Mucosa of descending colon (tissue), 3 donors: ENCODE measurements around the gene GABRB1. TPM values are rescaled to one million over a fixed set of nuclear protein-coding genes. Genes with fewer than 3 reads are reported as not detected.

Experiments
- ATAC-seq: fragments of 200-7000 bp; cut with Tn5 transposase; one replicate; pipeline ENCODE4 v1.9.1; 2020; ENCODE audit warnings: mild to moderate bottlenecking, moderate library complexity
- DNase-seq, 3 donors: peaks; one replicate each; pipeline ENCODE4 v3.0.0-alpha.2; 2020
- H3K36me3 ChIP-seq: fragments of 200-600 bp; one replicate; pipeline ENCODE4 v1.8.0; 2021; ENCODE audit warnings: low read depth, mild to moderate bottlenecking
- H3K4me1 ChIP-seq: fragments of 200-600 bp; one replicate; pipeline ENCODE4 v1.8.0; 2021; ENCODE audit warnings: low read depth, mild to moderate bottlenecking
- H3K4me3 ChIP-seq: fragments of 200-600 bp; one replicate; pipeline ENCODE4 v1.8.0; 2021; ENCODE audit warnings: mild to moderate bottlenecking
- H3K9me3 ChIP-seq: fragments of 200-600 bp; one replicate; pipeline ENCODE4 v1.8.0; 2021; ENCODE audit warnings: mild to moderate bottlenecking
- intact Hi-C, 2 donors: fragments of 100-400 bp; cut with DNase I in 1 of 2; cut with micrococcal nuclease in 1 of 2; formaldehyde crosslinking; loops; one replicate each; pipeline versions ENCODE4 v1.11.0 to v1.11.1; 2022; cut with DNase I, micrococcal nuclease
- total RNA-seq, 3 donors: library from RNA; stranded (reverse); fragmentation: NEBNext Ultra II Directional in 2 of 3; extraction: Animal tissue kit (Norgen Biotek cat#: 25700) in 2 of 3; gene quantifications; one replicate each; pipeline versions ENCODE4 v1.2.1 to v1.2.4, GENCODE V29; 2021 to 2023
- TF ChIP-seq, protein P1 (sequence below): fragments of 200-600 bp; IDR thresholded peaks from one replicate; pipeline ENCODE4 v1.8.0; 2022; ENCODE audit warnings: antibody characterized with exemption, mild to moderate bottlenecking
- donor health status: DM: no; HTN: no; CAD: no; lungs with moderate emphysema.
- donor health status: DM: no; HTN: no; CAD: no.
- donor health status: DM: no; HTN: yes; CAD: no.

Gene GABRB1
- total RNA-seq, 3 donors from 2014 or later: 0.55 to 0.84 (median 0.82) TPM

DNA sequence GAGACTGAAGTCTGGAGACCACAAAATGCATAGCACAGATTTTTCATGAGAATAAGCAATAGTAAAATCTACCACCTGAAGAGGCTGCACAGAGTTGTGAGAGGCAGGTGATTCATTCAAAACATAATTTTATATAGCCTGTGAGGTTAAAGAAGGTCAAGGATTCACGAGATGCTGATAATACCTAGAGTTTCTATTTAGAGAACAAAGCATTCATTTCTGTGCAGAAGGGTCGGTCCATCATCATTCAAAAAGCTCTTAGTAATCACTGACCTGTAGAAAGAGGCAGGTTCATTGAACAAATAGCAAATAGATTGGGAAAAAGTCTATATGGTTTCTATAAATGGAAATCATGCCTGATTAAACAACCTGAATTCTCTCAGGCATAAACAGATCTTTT lies 26.6 kb downstream of the GABRB1 start:
- DNase-seq: no peak
- intact Hi-C loops: no loop called here
- Histone ChIP-seq H3K9me3 (no peaks in the 10 kb centered on the region), H3K4me1 (no peaks in the 10 kb centered on the region), H3K36me3 (no peaks in the 10 kb centered on the region), H3K4me3 (no peak overlapping the region)
- TF ChIP-seq, protein P1, sequence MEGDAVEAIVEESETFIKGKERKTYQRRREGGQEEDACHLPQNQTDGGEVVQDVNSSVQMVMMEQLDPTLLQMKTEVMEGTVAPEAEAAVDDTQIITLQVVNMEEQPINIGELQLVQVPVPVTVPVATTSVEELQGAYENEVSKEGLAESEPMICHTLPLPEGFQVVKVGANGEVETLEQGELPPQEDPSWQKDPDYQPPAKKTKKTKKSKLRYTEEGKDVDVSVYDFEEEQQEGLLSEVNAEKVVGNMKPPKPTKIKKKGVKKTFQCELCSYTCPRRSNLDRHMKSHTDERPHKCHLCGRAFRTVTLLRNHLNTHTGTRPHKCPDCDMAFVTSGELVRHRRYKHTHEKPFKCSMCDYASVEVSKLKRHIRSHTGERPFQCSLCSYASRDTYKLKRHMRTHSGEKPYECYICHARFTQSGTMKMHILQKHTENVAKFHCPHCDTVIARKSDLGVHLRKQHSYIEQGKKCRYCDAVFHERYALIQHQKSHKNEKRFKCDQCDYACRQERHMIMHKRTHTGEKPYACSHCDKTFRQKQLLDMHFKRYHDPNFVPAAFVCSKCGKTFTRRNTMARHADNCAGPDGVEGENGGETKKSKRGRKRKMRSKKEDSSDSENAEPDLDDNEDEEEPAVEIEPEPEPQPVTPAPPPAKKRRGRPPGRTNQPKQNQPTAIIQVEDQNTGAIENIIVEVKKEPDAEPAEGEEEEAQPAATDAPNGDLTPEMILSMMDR: no peak
- no peak for ATAC-seq

- no peaks in the 10 kb centered on the region for H3K4me1 ChIP-seq
- no peak for ATAC-seq
- TF ChIP-seq, protein P1: no peak
- no peak for DNase-seq
- H3K9me3 ChIP-seq: no peaks in the 10 kb centered on the region
- intact Hi-C loops: no loop called here
- H3K4me3 ChIP-seq: no peak overlapping the region
- no peaks in the 10 kb centered on the region for H3K36me3 ChIP-seq
These were observed 29.2 kb downstream of the GABRB1 start for GRCh38 chr4:47060561-47060960.

DNA sequence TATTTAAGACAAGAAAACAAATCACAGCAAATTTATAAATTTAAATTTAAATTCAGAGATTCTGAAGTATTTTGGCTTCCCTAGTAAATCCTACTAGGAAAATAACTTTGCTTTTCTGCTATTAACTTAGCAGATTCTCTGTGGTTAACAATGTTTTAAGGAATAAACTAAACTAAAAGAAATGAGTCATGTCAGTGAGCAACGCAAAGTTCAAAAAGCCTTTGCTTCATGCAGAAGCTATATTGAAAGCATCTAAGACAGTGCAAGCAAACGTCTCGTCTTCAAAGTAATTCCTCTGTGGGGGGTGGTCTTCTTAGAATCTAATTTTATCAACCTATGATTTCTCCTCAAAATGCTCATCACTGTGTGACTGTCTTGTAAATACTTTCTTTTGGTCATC lies 30.1 kb downstream of the GABRB1 start:
- TF ChIP-seq, protein P1: no peak
- no peaks in the 10 kb centered on the region for H3K36me3 ChIP-seq
- ATAC-seq: no peak
- no peaks in the 10 kb centered on the region for H3K4me1 ChIP-seq
- H3K4me3 ChIP-seq: no peak overlapping the region
- no peaks in the 10 kb centered on the region for H3K9me3 ChIP-seq
- DNase-seq: no peak
- intact Hi-C loops: no loop called here

DNA sequence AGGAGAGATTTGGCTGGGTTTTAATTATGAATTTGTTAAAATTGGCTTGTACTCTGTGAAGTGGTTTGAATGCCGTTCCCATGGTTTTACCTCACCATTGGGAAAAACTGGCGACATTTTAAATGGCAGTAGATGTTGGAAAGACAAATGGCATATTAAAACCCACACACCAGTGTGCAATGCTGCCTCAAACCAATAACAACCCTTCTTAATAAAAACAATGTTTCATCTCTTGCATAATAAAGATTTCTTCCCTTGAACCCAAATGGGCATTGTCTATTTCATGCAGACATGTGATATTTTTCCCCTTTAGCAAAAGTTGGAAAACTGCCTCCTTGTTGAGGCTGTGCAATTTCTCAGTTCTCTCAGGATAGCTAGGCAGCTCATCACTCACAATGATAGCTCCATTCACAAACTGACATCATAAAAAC lies 33.7 kb downstream of the GABRB1 start:
- DNase-seq (no peak), ATAC-seq (no peak)
- intact Hi-C loops: no loop called here
- H3K4me1 ChIP-seq: no peaks in the 10 kb centered on the region
- TF ChIP-seq, protein P1: no peak
- H3K4me3 ChIP-seq: no peak overlapping the region
- H3K9me3 ChIP-seq: no peaks in the 10 kb centered on the region
- H3K36me3 ChIP-seq: no peaks in the 10 kb centered on the region

- intact Hi-C loops: no loop called here
- TF ChIP-seq, protein P1: no peak
These were observed 37.6 kb downstream of the GABRB1 start for GRCh38 chr4:47068986-47069385.

DNA sequence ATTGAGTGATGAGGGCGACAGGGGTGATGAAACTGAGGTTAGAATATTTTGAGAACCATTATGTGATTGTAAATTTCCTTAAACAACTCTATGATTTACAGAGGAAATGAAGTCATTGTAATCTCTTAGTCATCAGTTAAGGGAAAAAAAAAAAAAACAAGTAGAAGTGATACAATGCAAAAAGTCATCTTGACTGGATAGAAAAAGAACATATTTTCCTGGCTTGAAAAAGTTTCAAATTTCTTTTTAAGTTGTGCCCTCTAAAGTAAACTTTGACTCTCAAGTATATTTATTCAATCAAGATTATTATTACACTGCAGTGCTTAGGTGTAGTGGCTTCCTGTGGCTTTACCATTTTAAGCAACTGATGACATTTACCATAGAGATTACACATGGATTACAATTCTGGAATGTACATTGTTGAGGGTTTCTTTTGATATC lies 40.6 kb downstream of the GABRB1 start:
- ATAC-seq (no peak), DNase-seq (no peak)
- no peaks in the 10 kb centered on the region for H3K36me3 ChIP-seq
- no peak overlapping the region for H3K4me3 ChIP-seq
- H3K9me3 ChIP-seq: no peaks in the 10 kb centered on the region
- TF ChIP-seq, protein P1: no peak
- no peaks in the 10 kb centered on the region for H3K4me1 ChIP-seq
- intact Hi-C loops: no loop called here

More at GRCh38 chr4:47068986-47069385, 37.6 kb downstream of the GABRB1 start:
- Histone ChIP-seq H3K4me1 (no peaks in the 10 kb centered on the region), H3K9me3 (no peaks in the 10 kb centered on the region), H3K36me3 (no peaks in the 10 kb centered on the region), H3K4me3 (no peak overlapping the region)
- DNase-seq (no peak), ATAC-seq (no peak)
